Inferior parietal cortex (tissue), 1 donor: Measurements from ENCODE around the gene RPTN.

ENCODE experiments used
- DNase-seq: peaks from one replicate; pipeline ENCODE4 v3.0.0-alpha.2; 2016; ENCODE audit errors: extremely low spot score

The RPTN gene

GRCh38 chr1:152111515-152111968, 47.5 kb downstream of the RPTN start:
- no peak for DNase-seq

DNA sequence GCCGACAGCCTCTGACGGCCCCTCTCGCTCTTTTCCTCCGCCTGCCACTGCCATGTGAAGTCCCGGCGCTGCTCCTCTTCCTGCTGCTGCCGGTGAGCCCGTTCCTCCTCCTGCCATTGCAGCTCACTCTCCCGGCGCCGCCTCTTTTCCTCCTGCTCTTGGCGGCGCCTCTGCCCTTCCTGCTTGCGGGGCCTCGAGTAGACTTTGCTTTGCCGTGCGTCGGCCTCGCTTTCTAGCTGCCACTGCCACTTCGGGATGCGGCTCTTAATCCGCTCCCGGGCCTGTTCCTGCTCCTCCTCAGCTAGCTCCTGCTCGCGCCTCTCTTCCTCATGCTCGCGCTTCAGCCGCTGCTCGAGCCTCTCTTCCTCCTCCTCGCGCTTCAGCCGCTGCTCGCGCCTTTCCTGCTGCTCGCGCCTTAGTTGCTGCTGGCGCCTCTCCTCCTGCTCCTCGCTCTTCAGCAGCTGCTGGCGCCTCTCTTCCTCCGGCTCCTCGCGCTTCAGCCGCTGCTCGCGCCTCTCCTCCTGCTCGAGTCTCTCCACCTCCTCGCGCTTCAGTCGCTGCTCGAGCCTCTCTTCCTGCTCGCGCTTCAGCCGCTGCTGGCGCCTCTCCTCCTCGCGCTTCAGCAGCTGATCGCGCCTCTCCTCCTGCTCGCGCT, 48.0 kb downstream of the RPTN start:
- DNase-seq: peak; percentile 9

GRCh38 chr1:152110365-152110859, 48.6 kb downstream of the RPTN start:
- peak; percentile 7 for DNase-seq

GRCh38 chr1:152109998-152110294, 49.1 kb downstream of the RPTN start:
- no peak for DNase-seq

- DNase-seq: no peak
Observed at GRCh38 chr1:152109231-152109997, 49.6 kb downstream of the RPTN start.

- DNase-seq: no peak
Observed at GRCh38 chr1:152108882-152109222, 50.2 kb downstream of the RPTN start.

GRCh38 chr1:152107984-152108881, 50.8 kb downstream of the RPTN start:
- no peak for DNase-seq

DNA sequence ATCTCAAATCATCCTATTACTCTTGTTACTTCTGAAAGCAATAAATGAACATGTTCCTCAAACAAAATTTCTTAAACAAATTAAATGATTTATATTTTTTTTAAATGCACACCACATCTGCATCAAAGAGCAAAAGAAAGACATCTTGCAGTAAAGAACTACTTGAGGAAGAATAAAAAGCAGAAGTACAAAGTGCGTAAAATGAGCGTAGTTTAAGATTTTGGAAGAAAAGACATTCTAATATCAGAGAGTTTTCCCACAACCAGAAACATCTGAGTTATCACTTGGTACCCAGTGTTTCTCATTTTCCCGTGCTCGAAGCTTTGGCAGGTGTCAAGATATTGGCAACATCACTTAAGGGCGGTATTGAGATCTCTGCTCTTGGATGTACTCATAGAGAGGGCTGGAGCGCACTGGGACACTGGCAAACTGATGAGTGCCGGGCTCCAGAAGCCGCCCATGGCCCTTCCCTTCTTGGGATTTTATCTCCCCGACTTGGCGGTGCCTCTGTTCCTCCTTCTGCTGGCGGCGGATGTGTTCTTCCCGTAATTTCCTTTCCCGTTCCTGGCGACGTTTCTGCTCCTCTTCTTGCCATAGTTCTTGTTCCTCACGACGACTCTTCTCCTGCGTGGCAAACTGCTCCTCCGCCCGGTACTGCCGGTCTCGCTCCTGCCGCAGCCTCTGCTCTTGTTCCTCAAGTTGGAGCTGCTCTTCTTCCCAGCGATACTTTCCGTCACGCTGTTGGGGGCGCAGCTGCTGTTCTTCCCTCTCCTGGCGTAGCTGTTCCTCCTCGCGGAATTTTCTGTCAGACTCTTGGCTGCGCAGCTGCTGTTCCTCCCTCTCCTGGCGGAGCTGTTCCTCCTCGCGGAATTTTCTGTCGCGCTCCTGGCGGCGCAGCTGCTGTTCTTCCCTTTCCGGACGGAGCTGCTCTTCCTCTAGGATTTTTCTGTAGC, 51.7 kb downstream of the RPTN start:
- no peak for DNase-seq

DNA sequence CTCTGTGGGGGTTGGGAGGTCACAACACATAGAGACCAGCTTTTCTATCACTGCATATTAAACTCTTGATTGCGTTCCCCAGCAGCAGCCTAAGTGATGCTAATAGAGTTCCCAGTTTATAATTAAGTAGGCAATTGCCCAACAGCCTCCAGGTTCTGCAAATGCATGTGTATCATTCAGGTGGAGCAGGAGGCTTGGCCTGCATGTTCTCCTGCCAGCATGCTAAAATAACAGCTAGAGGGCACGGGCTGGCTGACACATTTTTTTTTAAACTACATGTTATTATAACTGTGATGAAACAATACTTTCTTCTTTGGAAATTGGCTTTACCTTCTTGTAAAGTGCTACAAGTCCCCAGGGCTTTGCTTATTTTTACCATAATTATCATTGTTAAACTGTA, 54.2 kb downstream of the RPTN start:
- DNase-seq: no peak
